HG02798 (cell line): ENCODE measurements around the gene PANK3.
"Not testable (repeated sequence)": the region's sequence is repeated elsewhere in the genome, so short reads cannot be mapped to it uniquely, and the experiment has no call there.

ENCODE experiments used
- ATAC-seq: cut with Tn5 transposase; IDR thresholded peaks from one replicate; pipeline ENCODE4 v1.9.1; 2021; ENCODE audit warnings: mild to moderate bottlenecking; ENCODE audit not compliant: unreplicated experiment, poor library complexity

Gene PANK3

DNA sequence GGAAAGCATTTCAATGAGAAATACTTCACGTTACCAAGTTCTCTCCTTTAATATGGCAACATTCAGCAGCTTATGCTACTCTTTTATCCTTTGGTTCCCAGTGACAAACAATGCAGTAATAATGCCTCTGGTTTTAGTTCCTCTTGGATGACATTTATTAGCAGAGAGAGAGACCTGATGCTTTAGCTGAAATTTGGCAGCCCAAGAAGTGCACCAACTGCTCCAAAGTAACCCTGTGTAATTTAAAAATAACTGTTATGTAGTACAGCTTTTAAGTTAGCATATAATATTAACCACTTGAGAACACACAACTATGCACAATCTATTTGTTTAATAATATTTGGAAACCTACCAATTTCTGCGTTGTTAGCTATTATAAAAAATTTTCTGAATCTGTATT is 21.8 kb downstream of the PANK3 start:
- no peak for ATAC-seq

DNA sequence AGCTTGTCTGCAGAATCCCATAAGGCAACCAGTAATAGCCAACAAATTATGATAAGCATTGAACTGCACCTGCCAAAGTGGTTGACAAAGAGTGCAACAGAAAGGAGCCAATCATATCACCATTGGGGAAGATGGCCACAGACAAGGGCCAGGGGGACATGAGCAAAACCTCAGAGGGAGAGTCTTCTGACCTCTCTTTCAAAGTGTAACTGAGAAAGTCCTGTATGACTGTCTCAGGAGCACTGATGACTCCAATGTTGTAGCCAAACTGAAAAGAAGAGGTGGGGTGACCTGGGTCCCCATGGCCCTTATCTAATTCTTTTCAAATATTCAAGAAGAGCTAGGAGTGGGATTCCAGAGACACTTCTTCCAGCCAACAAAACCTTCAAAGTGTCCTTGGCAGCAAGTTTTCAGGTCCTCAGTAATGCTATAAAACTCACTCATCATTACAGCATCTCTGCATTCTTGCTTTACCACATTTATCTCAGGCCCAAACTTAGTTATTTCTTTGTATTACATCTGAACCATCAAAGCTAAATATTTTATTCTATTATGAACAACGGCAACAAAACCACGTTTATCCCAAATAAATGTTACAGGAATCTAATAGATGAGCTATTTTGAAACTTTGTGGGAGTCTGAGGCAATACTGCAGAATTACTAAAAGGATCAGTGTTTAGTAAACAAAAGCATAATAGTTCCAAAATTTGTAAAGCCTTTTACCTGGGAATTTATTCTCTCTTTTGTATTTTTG is 25.6 kb downstream of the PANK3 start:
- no peak for ATAC-seq

DNA sequence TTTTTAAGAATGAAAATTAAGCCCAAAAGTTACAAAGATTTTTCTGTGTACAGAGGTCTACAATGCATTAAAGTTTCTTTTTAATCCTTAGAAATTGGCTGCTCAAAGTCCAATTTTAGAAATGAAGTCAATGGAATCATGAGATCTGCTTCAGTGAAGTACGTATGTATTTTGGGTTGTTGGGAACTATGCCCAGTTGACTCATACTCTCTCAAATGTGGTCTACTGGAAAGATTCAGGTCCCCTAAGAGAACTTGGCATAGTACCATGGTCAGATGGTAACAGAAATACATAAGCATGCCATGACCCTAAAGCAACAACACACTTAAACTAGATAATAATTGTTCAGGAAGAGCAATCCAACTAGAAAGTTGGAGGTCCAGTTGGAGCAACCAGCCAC is 27.0 kb downstream of the PANK3 start:
- ATAC-seq = no peak

DNA sequence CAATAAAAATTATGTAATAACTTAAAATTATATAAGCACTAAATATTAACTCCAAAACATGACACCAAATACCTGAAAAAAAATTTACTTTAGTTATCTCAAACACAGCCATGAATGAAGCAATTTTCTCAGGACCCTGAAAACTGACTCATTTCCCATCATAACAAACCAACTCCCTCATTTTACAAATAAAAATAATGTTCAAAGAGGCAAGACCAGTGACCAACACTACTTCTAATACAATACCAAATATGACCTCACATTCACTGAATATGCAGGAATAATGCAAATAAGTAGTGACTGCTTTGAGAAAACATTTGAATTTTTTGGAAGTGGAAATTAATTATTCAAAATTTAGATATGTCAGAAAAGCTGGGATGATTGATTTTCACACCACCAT is 28.5 kb downstream of the PANK3 start:
- ATAC-seq = no peak

DNA sequence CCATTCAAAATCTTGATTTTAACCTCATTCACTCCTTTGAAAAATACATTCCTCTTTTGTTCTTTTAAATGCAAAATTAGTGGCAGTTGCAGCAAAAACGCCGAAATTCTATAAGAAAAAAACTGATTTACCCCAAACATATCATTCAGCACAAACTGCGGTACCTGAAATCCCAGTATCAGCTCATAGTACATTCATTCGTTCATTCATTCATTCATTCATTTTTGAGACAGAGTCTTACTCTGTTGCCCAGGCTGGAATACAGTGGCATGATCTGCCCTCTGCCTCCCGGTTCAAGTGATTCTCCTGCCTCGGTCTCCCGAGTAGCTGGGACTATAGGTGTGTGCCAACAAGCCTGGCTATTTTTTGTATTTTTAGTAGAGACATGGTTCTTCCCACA is 29.6 kb downstream of the PANK3 start:
- no peak for ATAC-seq

DNA sequence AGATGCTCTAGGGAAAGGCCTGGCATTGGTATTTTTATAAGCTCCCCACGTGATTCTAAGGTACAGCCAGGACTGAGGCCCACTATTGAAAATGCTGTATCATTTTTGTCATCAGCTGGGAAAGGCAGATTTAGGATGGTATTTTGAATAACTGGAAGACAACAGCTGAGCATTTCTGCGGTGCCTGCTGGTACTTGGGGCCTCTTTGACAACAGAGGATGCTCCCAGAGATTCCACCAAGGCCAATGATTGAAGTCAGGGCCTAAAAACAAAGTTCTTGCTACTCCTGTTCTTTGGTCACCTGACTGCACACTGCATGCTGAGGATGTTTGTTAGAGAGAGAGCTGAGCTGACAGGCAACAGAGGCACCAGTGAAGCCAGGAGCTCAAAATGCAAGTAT is 42.0 kb downstream of the PANK3 start:
- ATAC-seq = no peak

DNA sequence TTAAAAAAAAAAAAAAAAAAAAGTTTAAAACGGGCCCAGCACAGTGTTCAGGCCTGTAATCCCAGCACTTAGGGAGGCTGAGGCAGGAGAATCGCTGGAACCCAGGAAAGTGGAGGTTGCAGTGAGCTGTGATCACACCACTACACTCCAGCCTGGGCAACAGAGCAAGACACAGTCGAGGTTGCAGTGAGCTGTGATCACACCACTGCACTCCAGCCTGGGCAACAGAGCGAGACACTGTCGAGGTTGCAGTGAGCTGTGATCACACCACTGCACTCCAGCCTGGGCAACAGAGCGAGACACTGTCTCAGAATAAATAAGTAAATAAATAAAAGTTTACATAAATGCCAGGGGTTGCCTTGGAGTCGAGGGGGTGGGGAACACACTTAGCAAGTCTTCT is 44.8 kb downstream of the PANK3 start:
- ATAC-seq = not testable (repeated sequence)

DNA sequence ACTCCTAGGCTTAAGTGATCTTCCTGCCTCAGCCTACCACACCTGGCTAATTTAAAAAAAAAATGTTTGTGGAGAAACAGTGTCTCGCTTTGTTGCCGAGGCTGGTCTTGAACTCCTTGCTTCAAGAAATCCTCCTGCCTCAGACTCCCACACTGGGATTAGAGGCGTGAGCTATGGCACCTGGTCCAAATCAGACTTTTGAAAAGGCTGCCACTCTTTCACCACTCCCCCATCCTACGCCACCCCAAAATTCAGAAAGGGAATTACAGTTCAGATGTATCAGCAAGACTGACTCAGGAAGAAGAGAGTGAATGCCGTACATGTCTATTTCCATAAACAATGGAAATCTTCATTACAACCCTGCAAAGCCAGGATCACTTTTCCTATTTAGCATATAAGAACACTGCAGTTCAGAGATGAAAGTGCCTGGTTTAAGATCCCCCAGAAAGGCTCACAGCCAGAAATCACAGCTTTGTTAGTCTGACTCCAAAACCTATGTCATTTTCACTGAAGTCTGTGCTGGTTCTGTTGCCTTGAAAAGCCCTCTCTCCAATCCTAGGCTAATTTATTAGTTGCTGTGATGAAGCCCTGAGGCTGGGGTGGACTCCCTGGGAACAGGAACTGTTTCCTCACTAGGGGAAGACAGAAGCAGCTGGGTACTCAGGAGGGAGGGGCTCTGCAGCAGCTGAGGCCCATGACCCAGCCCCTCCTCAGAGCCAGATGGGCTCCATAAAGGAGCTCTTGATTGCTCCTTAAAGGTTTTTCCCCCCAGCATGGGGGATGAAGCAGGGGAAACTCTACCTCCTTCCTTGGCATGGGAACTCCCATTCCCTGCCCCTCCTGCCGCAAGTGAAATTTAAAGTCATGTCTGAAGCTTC is 46.9 kb downstream of the PANK3 start:
- no peak for ATAC-seq

DNA sequence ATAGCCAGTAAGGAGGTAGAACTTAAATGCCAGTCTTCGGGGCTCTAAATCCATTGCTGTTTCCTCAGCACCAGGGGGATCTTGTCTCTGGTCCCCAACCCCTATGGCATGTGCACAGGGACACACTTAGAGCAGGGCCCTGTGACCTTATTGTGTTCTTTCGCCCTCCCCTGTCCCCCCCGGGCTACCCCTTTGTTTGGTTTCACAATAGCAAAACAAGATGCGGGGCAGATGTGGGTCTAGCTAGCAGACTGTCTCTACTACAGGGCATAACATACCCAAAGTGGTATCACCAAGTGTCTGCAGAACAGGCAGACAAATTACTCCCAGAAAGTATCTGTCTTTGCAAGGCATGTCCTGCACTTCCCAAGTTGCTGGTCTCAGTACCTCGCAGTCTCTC is 48.0 kb downstream of the PANK3 start:
- ATAC-seq = no peak

DNA sequence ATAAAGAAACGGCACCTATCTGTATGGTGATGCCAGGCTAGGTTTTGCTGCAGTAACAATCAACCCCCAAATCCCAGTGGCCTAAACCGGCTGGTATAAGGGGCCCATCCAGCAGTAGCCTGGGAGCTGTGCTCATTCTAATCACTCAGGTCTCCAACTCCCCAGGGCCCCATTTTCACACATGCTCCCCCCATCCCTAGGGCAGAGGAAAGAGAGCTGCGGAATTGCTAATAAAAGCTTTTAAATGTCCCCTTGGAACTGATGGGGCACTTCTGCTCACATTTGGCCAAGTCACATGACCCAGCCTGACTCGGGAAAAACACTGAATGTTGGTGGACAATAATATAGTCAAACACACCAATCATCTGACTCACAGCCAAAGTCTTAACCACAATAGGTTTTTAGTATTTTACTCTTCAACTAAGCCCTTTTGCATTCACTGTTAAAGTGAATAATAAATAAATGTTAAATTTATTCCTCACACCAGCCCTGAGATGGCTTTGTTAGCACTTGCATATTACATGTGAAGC is 48.5 kb downstream of the PANK3 start:
- no peak for ATAC-seq

DNA sequence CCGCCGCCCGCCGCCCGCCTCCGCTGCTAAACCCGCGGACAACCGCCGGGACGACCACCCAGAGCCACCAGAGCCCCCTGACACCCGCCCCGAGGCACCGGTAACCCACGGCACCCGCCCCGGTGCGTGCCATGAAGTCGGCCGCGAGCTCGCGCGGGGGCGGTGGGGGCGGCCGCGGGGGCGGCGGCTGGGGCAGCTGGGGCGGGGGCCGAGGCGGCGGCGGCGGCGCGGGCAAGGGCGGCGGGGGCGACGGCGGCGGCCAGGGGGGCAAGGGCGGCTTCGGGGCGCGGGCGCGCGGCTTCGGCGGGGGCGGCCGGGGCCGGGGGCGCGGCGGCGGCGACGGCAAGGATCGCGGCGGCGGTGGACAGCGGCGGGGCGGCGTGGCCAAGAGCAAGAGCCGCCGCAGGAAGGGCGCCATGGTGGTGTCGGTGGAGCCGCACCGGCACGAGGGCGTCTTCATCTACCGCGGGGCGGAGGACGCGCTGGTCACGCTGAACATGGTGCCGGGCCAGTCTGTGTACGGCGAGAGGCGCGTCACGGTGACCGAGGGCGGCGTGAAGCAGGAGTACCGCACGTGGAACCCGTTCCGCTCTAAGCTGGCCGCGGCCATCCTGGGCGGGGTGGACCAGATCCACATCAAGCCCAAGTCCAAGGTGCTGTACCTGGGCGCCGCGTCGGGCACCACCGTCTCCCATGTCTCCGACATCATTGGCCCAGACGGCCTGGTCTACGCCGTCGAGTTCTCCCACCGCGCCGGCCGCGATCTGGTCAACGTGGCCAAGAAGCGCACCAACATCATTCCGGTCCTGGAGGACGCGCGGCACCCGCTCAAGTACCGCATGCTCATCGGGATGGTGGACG is 49.6 kb downstream of the PANK3 start:
- no peak for ATAC-seq

DNA sequence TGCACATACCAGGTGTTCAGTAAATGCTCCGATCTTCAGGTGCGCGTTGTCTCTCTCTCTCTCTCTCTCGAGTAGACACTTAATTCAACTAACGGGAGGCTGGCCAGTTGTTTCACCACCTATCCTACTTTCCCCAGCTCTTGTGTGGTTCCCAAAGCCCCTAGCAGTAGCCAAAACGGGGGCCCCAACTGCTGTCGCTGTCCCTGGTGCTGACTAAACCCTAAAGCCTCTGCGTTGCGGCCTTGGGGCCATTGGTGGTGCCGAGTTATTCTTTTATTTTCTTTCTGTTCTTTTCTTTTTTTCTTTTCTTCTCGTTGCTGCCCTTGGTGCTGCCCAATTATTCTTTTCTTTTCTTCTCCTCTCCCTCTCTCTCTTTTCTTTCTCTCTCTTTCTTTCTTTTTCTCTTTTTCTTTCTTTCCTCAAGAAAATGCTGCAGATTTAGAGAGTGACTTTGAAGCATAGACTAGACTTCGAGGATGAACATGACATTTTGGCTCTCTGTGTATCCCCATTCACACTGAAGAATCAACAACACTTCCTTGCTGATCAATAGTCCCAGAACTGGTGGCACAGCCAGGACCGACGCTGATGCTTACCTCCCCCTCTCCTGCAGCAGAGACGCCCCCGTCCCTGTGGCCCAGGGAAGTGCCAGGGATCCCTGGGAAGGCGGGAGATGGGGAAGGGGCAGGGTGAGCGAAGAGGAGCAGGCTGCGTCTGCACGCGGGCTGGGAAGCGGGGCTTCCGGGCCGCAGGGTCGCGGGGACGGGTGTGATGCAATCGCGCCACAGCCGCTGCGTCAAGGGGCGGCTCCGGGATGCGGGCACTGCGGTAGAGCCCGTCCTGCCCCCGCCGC is 50.4 kb downstream of the PANK3 start, which contains the start of gene FBLL1:
FBLL1 (plus strand) TSS at position 785 of the 853 bp plus-strand sequence. CDS start 200 bp downstream, outside the sequence.
- no peak for ATAC-seq

DNA sequence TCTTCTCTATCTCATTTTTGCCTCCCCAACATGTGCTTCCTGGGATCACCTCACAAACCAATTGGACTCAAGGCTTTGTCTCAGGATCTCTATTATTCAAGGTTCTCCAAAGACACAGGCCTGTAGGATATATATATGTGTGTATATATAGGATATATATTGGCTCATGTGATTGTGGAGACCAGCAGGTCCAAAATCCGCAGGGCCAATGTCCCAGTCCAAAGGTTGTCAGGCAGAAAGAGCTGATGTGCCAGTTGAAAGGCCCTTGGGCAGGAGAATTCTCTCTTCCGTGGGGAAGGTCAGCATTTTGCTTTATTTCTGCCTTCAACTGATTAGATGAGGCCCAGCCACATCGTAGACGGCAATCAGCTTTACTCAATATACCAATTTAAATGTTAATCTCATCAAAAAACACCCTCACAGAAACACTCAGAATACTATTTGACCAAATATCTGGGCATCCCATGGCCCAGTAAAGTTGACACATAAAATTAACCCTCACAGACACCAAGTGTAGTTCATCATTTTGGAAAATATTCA is 51.3 kb downstream of the PANK3 start:
- ATAC-seq = no peak

DNA sequence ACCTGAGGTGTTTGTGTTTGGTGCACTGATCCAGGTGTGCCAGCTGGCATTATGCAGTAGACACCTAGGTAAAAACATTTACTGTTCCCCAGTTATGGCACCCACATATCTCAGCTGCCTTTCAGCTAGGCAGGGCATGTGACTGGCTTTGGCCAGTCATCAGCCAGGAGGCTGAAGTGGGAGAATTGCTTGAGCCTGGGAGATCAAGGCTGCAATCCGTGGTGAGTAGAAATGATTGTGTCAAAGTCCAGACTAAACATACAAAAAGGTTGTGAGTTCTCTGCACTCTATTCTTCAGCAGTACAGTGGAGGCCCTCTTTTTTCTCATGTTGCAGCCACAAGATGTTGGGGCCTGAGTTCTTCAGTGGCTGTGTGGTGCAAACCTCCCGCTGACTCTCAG is 53.3 kb downstream of the PANK3 start:
- no peak for ATAC-seq

DNA sequence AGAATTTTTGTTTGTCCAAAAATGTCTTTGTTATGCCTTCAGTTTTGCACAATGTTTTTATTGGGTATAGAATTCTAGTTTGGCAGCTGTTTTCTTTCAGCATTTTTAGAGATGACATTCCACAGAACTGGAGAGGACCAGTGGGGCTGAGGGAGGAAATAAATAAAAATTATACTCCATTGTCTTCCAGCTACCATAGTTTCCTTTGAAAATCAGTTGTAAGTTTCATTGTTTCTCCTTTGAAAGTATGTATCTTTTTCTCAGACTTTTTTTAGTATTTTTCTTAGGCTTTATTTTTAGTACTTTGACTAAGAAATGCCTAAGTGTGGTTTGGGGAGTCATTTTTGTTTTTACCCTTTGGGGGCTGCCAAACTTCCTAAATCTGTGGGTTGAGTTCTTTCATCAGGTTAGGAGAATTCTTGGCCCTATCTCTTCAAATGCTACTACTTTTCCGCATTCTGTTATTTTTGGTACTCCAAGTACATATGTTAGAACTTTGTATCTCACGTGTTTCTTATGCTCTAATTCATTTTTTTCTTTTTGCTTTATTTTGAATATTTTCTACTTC is 65.2 kb downstream of the PANK3 start:
- ATAC-seq = no peak

DNA sequence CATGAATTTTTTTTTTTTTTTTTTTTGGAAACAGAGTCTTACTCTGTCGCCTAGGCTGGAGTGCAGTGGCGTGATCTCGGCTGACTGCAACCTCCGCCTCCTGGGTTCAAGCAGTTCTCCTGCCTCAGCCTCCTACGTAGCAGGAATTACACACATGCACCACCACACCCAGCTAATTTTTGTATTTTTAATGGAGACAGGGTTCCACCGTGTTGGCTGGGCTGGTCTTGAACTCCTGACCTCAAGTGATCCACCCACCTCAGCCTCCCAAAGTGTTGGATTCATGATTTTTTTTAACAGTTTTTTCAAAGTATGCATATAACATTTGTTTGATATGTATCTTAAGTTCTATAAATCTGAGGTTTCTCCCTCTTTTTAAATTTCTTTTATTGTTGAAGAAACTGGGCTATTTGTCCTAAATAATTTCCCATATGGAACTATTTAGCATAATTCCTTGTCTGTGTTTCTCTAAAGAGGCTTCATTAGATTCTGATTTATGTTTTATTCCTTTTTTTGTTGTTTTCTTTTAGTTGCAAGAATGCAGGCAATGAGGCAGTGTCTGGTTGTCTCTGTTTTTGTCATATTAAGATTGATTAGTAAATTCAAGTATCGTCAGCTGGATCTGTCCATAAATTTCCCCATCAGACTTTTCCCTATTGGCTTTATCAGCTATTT is 76.5 kb downstream of the PANK3 start:
- no peak for ATAC-seq
